Skin epidermis (tissue), 12 donors: Measurements from ENCODE around the gene PIEZO2.

Source experiments
- H3K27ac ChIP-seq, 21 experiments: fragments of 200-600 bp; sonication (generic) in 11 of 21; one replicate each; pipeline ENCODE4 v1.5.0; 2020; ENCODE audit warnings: mild to moderate bottlenecking in 3 of 21, inconsistent platforms in 2 of 21, moderate library complexity in 2 of 21
- H3K4me3 ChIP-seq, 7 experiments: fragments of 200-600 bp; sonication (generic) in 2 of 7; one replicate each; pipeline ENCODE4 v1.5.0; 2020; ENCODE audit warnings: inconsistent platforms in 2 of 7, mild to moderate bottlenecking in 2 of 7, moderate library complexity in 1 of 7

PIEZO2 gene

GRCh38 chr18:11077548-11078187 lies 71.7 kb downstream of the PIEZO2 start:
- Histone ChIP-seq H3K4me3 (no peak overlapping the region), H3K27ac (no peak overlapping the region)

GRCh38 chr18:11074889-11075288 lies 74.5 kb downstream of the PIEZO2 start:
- H3K27ac ChIP-seq, result no peak overlapping the region
- H3K4me3 ChIP-seq, result no peak overlapping the region

GRCh38 chr18:11073971-11074370 lies 75.4 kb downstream of the PIEZO2 start:
- Histone ChIP-seq H3K27ac (no peak overlapping the region), H3K4me3 (no peak overlapping the region)

GRCh38 chr18:11072632-11073031 lies 76.7 kb downstream of the PIEZO2 start:
- no peak overlapping the region for H3K4me3 ChIP-seq
- no peak overlapping the region for H3K27ac ChIP-seq

GRCh38 chr18:11071300-11071699 lies 78.1 kb downstream of the PIEZO2 start:
- Histone ChIP-seq H3K27ac (no peak overlapping the region), H3K4me3 (no peak overlapping the region)

- H3K27ac ChIP-seq, result no peak overlapping the region
- H3K4me3 ChIP-seq, result no peak overlapping the region
These were observed 78.8 kb downstream of the PIEZO2 start for GRCh38 chr18:11070593-11070992.

- Histone ChIP-seq H3K27ac (no peak overlapping the region), H3K4me3 (no peak overlapping the region)
These were observed 83.3 kb downstream of the PIEZO2 start for GRCh38 chr18:11066038-11066437.

- Histone ChIP-seq H3K4me3 (no peak overlapping the region), H3K27ac (no peak overlapping the region)
These were observed 84.5 kb downstream of the PIEZO2 start for GRCh38 chr18:11064727-11065460.

- Histone ChIP-seq H3K27ac (no peak overlapping the region), H3K4me3 (no peak overlapping the region)
These were observed 85.3 kb downstream of the PIEZO2 start for GRCh38 chr18:11064106-11064505.

- H3K4me3 ChIP-seq, result no peak overlapping the region
- H3K27ac ChIP-seq, result no peak overlapping the region
These were observed 93.6 kb downstream of the PIEZO2 start for GRCh38 chr18:11055721-11056120.

- no peak overlapping the region for H3K4me3 ChIP-seq
These were observed 94.9 kb downstream of the PIEZO2 start for GRCh38 chr18:11054497-11054896.

GRCh38 chr18:11053293-11053692 lies 96.1 kb downstream of the PIEZO2 start:
- Histone ChIP-seq H3K4me3 (no peak overlapping the region), H3K27ac (no peak overlapping the region)

More at GRCh38 chr18:11054497-11054896, 94.9 kb downstream of the PIEZO2 start:
- no peak overlapping the region for H3K27ac ChIP-seq

- H3K4me3 ChIP-seq, result no peak overlapping the region
- no peak overlapping the region for H3K27ac ChIP-seq
These were observed 96.6 kb downstream of the PIEZO2 start for GRCh38 chr18:11052800-11053199.

GRCh38 chr18:11051462-11051861 lies 97.9 kb downstream of the PIEZO2 start:
- no peak overlapping the region for H3K27ac ChIP-seq

GRCh38 chr18:11050966-11051365 lies 98.4 kb downstream of the PIEZO2 start:
- H3K4me3 ChIP-seq, result no peak overlapping the region

More at GRCh38 chr18:11051462-11051861, 97.9 kb downstream of the PIEZO2 start:
- H3K4me3 ChIP-seq, result no peak overlapping the region

GRCh38 chr18:11047817-11048216 lies 101.6 kb downstream of the PIEZO2 start:
- Histone ChIP-seq H3K4me3 (no peak overlapping the region), H3K27ac (no peak overlapping the region)

More at GRCh38 chr18:11050966-11051365, 98.4 kb downstream of the PIEZO2 start:
- H3K27ac ChIP-seq, result no peak overlapping the region

- Histone ChIP-seq H3K4me3 (no peak overlapping the region), H3K27ac (no peak overlapping the region)
These were observed 102.2 kb downstream of the PIEZO2 start for GRCh38 chr18:11047156-11047555.

- Histone ChIP-seq H3K4me3 (no peak overlapping the region), H3K27ac (no peak overlapping the region)
These were observed 103.2 kb downstream of the PIEZO2 start for GRCh38 chr18:11046140-11046539.

GRCh38 chr18:11043694-11044093 lies 105.7 kb downstream of the PIEZO2 start:
- no peak overlapping the region for H3K4me3 ChIP-seq
- H3K27ac ChIP-seq, result no peak overlapping the region

- Histone ChIP-seq H3K4me3 (no peak overlapping the region), H3K27ac (no peak overlapping the region)
These were observed 107.1 kb downstream of the PIEZO2 start for GRCh38 chr18:11042247-11042646.
